ENCODE measurements around the gene PRDM11. TPM values are rescaled to one million over a fixed set of nuclear protein-coding genes. Genes with fewer than 3 reads are reported as not detected.

The PRDM11 gene
- total and polyA plus RNA-seq, 8 donors, result 13.6 to 29.6 (median 21.4) TPM

GRCh38 chr11:45181889-45182550, 35.6 kb downstream of the PRDM11 start:
- H3K9me3 ChIP-seq, result no peaks in the 10 kb centered on the region
- peaks cover 6 to 22% of the 10 kb centered on the region in 2 donors for H3K4me1 ChIP-seq
- peaks cover 0 to 23% of the 10 kb centered on the region in 2 donors for H3K27me3 ChIP-seq
- ATAC-seq, result no peak
- peak overlapping the region in 1 of 2 donors; percentile 82 for H3K27ac ChIP-seq
- no peak for DNase-seq
- peaks cover 0 to 26% of the 10 kb centered on the region in 2 donors for H3K36me3 ChIP-seq
- H3K4me3 ChIP-seq, result peak overlapping the region in 1 of 2 donors; percentile 48
- intact Hi-C loops (cut with DNase I), result no loop called here
- TF ChIP-seq, protein P1, sequence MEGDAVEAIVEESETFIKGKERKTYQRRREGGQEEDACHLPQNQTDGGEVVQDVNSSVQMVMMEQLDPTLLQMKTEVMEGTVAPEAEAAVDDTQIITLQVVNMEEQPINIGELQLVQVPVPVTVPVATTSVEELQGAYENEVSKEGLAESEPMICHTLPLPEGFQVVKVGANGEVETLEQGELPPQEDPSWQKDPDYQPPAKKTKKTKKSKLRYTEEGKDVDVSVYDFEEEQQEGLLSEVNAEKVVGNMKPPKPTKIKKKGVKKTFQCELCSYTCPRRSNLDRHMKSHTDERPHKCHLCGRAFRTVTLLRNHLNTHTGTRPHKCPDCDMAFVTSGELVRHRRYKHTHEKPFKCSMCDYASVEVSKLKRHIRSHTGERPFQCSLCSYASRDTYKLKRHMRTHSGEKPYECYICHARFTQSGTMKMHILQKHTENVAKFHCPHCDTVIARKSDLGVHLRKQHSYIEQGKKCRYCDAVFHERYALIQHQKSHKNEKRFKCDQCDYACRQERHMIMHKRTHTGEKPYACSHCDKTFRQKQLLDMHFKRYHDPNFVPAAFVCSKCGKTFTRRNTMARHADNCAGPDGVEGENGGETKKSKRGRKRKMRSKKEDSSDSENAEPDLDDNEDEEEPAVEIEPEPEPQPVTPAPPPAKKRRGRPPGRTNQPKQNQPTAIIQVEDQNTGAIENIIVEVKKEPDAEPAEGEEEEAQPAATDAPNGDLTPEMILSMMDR (IDR thresholded peaks at IDR 0.05), result no peak

GRCh38 chr11:45182902-45183301, 36.5 kb downstream of the PRDM11 start:
- ATAC-seq (no peak), DNase-seq (no peak)
- no peak overlapping the region for H3K4me3 ChIP-seq
- no peaks in the 10 kb centered on the region for H3K9me3 ChIP-seq
- TF ChIP-seq, protein P1 (IDR thresholded peaks at IDR 0.05), result peak; percentile 22 to 65
- intact Hi-C loops (cut with DNase I), result no loop called here
- peaks cover 0 to 23% of the 10 kb centered on the region in 2 donors for H3K27me3 ChIP-seq
- peaks cover 0 to 31% of the 10 kb centered on the region in 2 donors for H3K36me3 ChIP-seq
- peaks cover 6 to 22% of the 10 kb centered on the region in 2 donors for H3K4me1 ChIP-seq
- H3K27ac ChIP-seq, result no peak overlapping the region

DNA sequence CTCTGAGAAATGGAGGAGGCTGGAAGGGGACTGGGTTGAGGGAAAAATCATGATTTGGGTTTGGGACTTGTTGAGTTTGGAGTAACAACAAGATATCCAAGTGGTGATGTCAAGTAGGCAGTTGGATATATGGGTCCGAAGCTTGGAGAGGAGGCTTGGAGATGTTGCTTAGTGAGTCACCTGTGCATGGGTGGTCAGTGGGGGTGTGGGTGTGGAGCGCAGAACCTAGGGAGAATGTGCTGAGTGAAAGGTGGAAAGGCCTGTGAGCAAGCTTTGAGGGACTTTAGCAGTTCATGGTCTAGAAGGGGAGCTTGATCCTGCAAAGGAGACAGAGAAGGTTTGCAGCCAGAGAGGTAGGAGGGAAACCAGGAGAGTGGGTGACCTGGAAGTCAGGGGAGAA, 38.2 kb downstream of the PRDM11 start:
- no peak overlapping the region for H3K27ac ChIP-seq
- TF ChIP-seq, protein P1 (IDR thresholded peaks at IDR 0.05), result no peak
- peaks cover 0 to 20% of the 10 kb centered on the region in 2 donors for H3K27me3 ChIP-seq
- ATAC-seq (no peak), DNase-seq (no peak)
- intact Hi-C loops (cut with DNase I), result no loop called here
- H3K4me3 ChIP-seq, result no peak overlapping the region
- H3K9me3 ChIP-seq, result no peaks in the 10 kb centered on the region
- peaks cover 6 to 19% of the 10 kb centered on the region in 2 donors for H3K4me1 ChIP-seq
- H3K36me3 ChIP-seq, result peaks cover 0 to 48% of the 10 kb centered on the region in 2 donors

DNA sequence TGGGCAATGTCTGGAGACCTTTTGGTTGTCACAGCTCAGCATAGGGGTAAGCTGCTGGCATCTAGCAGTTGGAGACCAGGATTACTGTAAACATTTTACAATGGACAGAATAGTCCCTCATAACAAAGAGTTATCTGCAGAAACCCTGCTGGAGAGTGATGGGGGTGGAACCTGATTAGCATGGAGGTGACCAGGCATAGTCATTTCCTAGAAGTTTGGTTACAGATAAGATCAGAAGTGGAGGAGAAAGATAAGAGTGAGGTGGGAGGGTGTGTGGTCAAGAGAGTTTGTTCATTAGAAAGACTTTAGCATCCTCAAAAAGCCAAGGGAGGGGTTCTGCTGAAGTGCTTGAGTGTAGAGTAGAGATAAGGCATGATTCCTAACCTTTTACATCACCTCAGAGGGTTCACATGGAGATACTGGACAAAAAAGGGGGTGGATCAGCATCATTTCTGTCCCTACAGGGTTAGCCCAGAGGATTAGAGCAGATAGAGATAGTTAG, 38.8 kb downstream of the PRDM11 start:
- Histone ChIP-seq H3K27ac (no peak overlapping the region), H3K36me3 (peaks cover 0 to 52% of the 10 kb centered on the region in 2 donors), H3K9me3 (no peaks in the 10 kb centered on the region), H3K4me1 (peaks cover 6 to 14% of the 10 kb centered on the region in 2 donors), H3K4me3 (no peak overlapping the region), H3K27me3 (peaks cover 0 to 14% of the 10 kb centered on the region in 2 donors)
- ATAC-seq (no peak), DNase-seq (no peak)
- intact Hi-C loops (cut with DNase I), result no loop called here
- TF ChIP-seq, protein P1 (IDR thresholded peaks at IDR 0.05), result no peak

DNA sequence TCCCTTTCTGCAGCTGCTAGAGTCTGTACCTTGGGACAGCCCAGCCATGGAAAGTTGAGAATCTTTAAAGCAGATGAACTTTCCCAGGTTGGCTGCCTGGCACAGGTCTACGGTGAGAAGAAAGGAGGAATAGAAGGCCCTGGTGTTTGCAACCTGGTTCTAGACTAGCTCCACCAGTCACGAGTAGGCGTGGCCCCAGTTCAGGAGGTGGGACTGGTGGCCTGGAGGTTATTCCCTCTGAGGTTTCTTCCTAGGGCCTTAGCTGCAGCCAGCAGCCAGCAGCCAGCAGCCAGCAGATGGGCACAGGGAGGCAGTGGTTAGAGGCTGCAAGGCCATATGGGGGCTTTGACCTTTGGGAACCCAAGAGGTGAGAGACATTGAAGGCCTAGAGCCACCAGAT, 40.9 kb downstream of the PRDM11 start:
- H3K36me3 ChIP-seq, result peaks cover 0 to 52% of the 10 kb centered on the region in 2 donors
- TF ChIP-seq, protein P1 (IDR thresholded peaks at IDR 0.05), result no peak
- no peak overlapping the region for H3K4me3 ChIP-seq
- ATAC-seq, result no peak
- no peak for DNase-seq
- no peak overlapping the region for H3K27ac ChIP-seq
- no peaks in the 10 kb centered on the region for H3K27me3 ChIP-seq
- H3K4me1 ChIP-seq, result no peaks in the 10 kb centered on the region
- intact Hi-C loops (cut with DNase I), result no loop called here
- H3K9me3 ChIP-seq, result no peaks in the 10 kb centered on the region

Measured in left lung (tissue), 10 donors.